Liver (tissue), 3 donors: Measurements from ENCODE around the gene PEAK1.

Experiments
- FOXA1 ChIP-seq: IDR thresholded peaks from 2 replicates; pipeline ENCODE4 v1.6.1; 2016; ENCODE audit warnings: antibody characterized with exemption
- GABPA ChIP-seq, 2 donors: IDR thresholded peaks in 1 of 2; conservative IDR thresholded peaks in 1 of 2; 2 replicates each; pipeline ENCODE4 v1.6.1; 2016; ENCODE audit warnings: antibody characterized with exemption in 2 of 2, mild to moderate bottlenecking in 1 of 2, moderate library complexity in 1 of 2
- HNF4G ChIP-seq: IDR thresholded peaks from 2 replicates; pipeline ENCODE4 v1.6.1; 2016; ENCODE audit warnings: antibody characterized with exemption
- JUND ChIP-seq, 2 donors: IDR thresholded peaks; 2 replicates each; pipeline ENCODE4 v1.6.1; 2016; ENCODE audit warnings: antibody characterized with exemption in 2 of 2
- RAD21 ChIP-seq, 2 donors: IDR thresholded peaks; 2 replicates each; pipeline ENCODE4 v1.6.1; 2016; ENCODE audit warnings: antibody characterized with exemption in 2 of 2, mild to moderate bottlenecking in 2 of 2
- RXRA ChIP-seq, 2 donors: IDR thresholded peaks; 2 replicates each; pipeline ENCODE4 v1.6.1; 2017 to 2018; ENCODE audit warnings: antibody characterized with exemption in 2 of 2, mild to moderate bottlenecking in 1 of 2
- SP1 ChIP-seq: IDR thresholded peaks from 2 replicates; pipeline ENCODE4 v1.6.1; 2018; ENCODE audit warnings: antibody characterized with exemption, mild to moderate bottlenecking
- TAF1 ChIP-seq: conservative IDR thresholded peaks from 2 replicates; pipeline ENCODE4 v1.6.1; 2016; ENCODE audit warnings: antibody characterized with exemption, mild to moderate bottlenecking
- YY1 ChIP-seq: IDR thresholded peaks from 2 replicates; pipeline ENCODE4 v1.6.1; 2016; ENCODE audit warnings: antibody characterized with exemption, mild to moderate bottlenecking
- TF ChIP-seq, protein P1 (sequence below): fragments of 150-350 bp; IDR thresholded peaks from 2 replicates; pipeline ENCODE4 v1.5.1; 2017; ENCODE audit warnings: improper control_type of control experiment, low read depth, low read length; ENCODE audit not compliant: missing input control
- TF ChIP-seq, protein P2 (sequence below): IDR thresholded peaks from 2 replicates; pipeline ENCODE4 v1.6.1; 2016; ENCODE audit warnings: antibody characterized with exemption, mild to moderate bottlenecking
- TF ChIP-seq, protein P3 (sequence below): IDR thresholded peaks from 2 replicates; pipeline ENCODE4 v1.6.1; 2016; ENCODE audit warnings: antibody characterized with exemption
- TF ChIP-seq, protein P4 (sequence below): IDR thresholded peaks from 2 replicates; pipeline ENCODE4 v1.6.1; 2016; ENCODE audit warnings: antibody characterized with exemption
- TF ChIP-seq, protein P5 (sequence below): IDR thresholded peaks from 2 replicates; pipeline ENCODE4 v1.6.1; 2016; ENCODE audit warnings: antibody characterized with exemption
- donor health status: healthy.
- donor health status: healthy.

DNA sequence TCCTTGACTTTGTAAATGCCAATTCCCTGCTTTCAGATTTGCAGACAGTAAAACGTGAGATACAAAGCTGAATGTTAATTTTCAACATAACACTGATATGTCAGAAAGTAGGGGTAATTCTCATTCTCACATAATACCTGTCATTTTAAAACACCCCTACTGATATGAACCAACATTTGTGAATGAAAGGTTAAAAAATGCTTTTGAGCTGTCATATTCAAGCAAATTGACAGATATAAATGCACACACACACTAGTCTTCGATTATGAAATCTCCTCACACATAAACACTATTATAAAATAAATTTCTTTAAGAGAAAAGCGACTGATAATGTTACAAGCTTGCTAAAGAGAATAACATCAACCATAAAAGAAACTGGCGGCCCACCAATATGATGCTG is 128.8 kb downstream of the PEAK1 start:
- TF ChIP-seq, protein P1, sequence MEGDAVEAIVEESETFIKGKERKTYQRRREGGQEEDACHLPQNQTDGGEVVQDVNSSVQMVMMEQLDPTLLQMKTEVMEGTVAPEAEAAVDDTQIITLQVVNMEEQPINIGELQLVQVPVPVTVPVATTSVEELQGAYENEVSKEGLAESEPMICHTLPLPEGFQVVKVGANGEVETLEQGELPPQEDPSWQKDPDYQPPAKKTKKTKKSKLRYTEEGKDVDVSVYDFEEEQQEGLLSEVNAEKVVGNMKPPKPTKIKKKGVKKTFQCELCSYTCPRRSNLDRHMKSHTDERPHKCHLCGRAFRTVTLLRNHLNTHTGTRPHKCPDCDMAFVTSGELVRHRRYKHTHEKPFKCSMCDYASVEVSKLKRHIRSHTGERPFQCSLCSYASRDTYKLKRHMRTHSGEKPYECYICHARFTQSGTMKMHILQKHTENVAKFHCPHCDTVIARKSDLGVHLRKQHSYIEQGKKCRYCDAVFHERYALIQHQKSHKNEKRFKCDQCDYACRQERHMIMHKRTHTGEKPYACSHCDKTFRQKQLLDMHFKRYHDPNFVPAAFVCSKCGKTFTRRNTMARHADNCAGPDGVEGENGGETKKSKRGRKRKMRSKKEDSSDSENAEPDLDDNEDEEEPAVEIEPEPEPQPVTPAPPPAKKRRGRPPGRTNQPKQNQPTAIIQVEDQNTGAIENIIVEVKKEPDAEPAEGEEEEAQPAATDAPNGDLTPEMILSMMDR: no peak
- TF ChIP-seq GABPA (IDR thresholded peaks at IDR 0.05 in 1 of 2, conservative IDR thresholded peaks at IDR 0.05 in 1 of 2): no peak
- TF ChIP-seq, protein P2, sequence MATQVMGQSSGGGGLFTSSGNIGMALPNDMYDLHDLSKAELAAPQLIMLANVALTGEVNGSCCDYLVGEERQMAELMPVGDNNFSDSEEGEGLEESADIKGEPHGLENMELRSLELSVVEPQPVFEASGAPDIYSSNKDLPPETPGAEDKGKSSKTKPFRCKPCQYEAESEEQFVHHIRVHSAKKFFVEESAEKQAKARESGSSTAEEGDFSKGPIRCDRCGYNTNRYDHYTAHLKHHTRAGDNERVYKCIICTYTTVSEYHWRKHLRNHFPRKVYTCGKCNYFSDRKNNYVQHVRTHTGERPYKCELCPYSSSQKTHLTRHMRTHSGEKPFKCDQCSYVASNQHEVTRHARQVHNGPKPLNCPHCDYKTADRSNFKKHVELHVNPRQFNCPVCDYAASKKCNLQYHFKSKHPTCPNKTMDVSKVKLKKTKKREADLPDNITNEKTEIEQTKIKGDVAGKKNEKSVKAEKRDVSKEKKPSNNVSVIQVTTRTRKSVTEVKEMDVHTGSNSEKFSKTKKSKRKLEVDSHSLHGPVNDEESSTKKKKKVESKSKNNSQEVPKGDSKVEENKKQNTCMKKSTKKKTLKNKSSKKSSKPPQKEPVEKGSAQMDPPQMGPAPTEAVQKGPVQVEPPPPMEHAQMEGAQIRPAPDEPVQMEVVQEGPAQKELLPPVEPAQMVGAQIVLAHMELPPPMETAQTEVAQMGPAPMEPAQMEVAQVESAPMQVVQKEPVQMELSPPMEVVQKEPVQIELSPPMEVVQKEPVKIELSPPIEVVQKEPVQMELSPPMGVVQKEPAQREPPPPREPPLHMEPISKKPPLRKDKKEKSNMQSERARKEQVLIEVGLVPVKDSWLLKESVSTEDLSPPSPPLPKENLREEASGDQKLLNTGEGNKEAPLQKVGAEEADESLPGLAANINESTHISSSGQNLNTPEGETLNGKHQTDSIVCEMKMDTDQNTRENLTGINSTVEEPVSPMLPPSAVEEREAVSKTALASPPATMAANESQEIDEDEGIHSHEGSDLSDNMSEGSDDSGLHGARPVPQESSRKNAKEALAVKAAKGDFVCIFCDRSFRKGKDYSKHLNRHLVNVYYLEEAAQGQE: no peak
- TF ChIP-seq YY1: no peak
- TF ChIP-seq, protein P3, sequence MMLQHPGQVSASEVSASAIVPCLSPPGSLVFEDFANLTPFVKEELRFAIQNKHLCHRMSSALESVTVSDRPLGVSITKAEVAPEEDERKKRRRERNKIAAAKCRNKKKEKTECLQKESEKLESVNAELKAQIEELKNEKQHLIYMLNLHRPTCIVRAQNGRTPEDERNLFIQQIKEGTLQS: no peak
- TF ChIP-seq HNF4G: no peak
- TF ChIP-seq FOXA1: no peak
- no peak for TF ChIP-seq RXRA (IDR thresholded peaks at IDR 0.05)
- TF ChIP-seq RAD21 (IDR thresholded peaks at IDR 0.05): no peak
- no peak for TF ChIP-seq TAF1
- TF ChIP-seq, protein P4, sequence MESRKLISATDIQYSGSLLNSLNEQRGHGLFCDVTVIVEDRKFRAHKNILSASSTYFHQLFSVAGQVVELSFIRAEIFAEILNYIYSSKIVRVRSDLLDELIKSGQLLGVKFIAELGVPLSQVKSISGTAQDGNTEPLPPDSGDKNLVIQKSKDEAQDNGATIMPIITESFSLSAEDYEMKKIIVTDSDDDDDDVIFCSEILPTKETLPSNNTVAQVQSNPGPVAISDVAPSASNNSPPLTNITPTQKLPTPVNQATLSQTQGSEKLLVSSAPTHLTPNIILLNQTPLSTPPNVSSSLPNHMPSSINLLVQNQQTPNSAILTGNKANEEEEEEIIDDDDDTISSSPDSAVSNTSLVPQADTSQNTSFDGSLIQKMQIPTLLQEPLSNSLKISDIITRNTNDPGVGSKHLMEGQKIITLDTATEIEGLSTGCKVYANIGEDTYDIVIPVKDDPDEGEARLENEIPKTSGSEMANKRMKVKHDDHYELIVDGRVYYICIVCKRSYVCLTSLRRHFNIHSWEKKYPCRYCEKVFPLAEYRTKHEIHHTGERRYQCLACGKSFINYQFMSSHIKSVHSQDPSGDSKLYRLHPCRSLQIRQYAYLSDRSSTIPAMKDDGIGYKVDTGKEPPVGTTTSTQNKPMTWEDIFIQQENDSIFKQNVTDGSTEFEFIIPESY: no peak
- TF ChIP-seq, protein P5, sequence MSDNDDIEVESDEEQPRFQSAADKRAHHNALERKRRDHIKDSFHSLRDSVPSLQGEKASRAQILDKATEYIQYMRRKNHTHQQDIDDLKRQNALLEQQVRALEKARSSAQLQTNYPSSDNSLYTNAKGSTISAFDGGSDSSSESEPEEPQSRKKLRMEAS: no peak
- TF ChIP-seq SP1: no peak
- no peak for TF ChIP-seq JUND (IDR thresholded peaks at IDR 0.05)
